IMR-90 (cell line): ENCODE data around the gene TFEB. TPM values are rescaled to one million over a fixed set of nuclear protein-coding genes. Genes with fewer than 3 reads are reported as not detected.

ENCODE experiments used
- ATAC-seq: fragments of 200-7000 bp; cut with Tn5 transposase; 2 replicates; pipeline ENCODE4 v1.9.1; 2020; ENCODE audit warnings: low read depth, mild to moderate bottlenecking, moderate library complexity
- BruUV-seq: library from RNA; stranded (reverse); fragments of 400-500 nt; replicated peaks from 2 replicates; lab custom pipeline; 2021; lab: Mats Ljungman, UMichigan
- CTCF ChIA-PET: fragments of 300-600 bp; formaldehyde crosslinking; extraction: SDS; loops from one replicate; lab custom pipeline; 2021; ENCODE audit warnings: antibody characterized with exemption; lab: Yijun Ruan, JAX
- POLR2A ChIA-PET: fragments of 300-600 bp; sonication (Branson Sonifier 250); formaldehyde crosslinking; loops from one replicate; lab custom pipeline; 2022; ENCODE audit warnings: antibody characterized with exemption; ENCODE audit not compliant: unreplicated experiment; lab: Charles Lee
- DNase-seq: peaks from one replicate; pipeline ENCODE4 v3.0.0; 2013
- H2AFZ ChIP-seq: replicated peaks from 2 replicates; pipeline ENCODE3; 2013; ENCODE audit warnings: low read length, mild to moderate bottlenecking; ENCODE audit not compliant: poor library complexity
- H2AK5ac ChIP-seq: 2 replicates; pipeline ENCODE4 v1.6.1; 2013; ENCODE audit warnings: low read depth, low read length, inconsistent platforms
- H2AK9ac ChIP-seq: replicated peaks from 2 replicates; pipeline ENCODE3; 2013; ENCODE audit warnings: mild to moderate bottlenecking, low read depth, low read length, moderate library complexity; ENCODE audit not compliant: poor library complexity
- H2BK120ac ChIP-seq: 2 replicates; pipeline ENCODE4 v1.6.1; 2013; ENCODE audit warnings: low read depth, low read length, inconsistent platforms
- H2BK15ac ChIP-seq: 3 replicates; pipeline ENCODE4 v1.6.1; 2013; ENCODE audit warnings: low read depth, low read length, inconsistent platforms
- H2BK20ac ChIP-seq: 2 replicates; pipeline ENCODE4 v1.6.1; 2013; ENCODE audit warnings: low read depth, mild to moderate bottlenecking, inconsistent platforms, low read length, moderate library complexity
- H2BK5ac ChIP-seq: 2 replicates; pipeline ENCODE4 v1.6.1; 2013; ENCODE audit warnings: mild to moderate bottlenecking, low read depth, low read length, inconsistent platforms; ENCODE audit not compliant: poor library complexity, severe bottlenecking
- H3K14ac ChIP-seq: replicated peaks from 2 replicates; pipeline ENCODE4 v1.6.1; 2013; ENCODE audit warnings: low read depth, low read length, inconsistent platforms
- H3K18ac ChIP-seq: 2 replicates; pipeline ENCODE4 v1.6.1; 2013; ENCODE audit warnings: low read depth, low read length, control low read depth
- H3K23ac ChIP-seq: 2 replicates; pipeline ENCODE4 v1.6.1; 2013; ENCODE audit warnings: low read depth, low read length, inconsistent platforms
- H3K27ac ChIP-seq: 2 replicates; pipeline ENCODE4 v1.5.1; 2013; ENCODE audit warnings: mild to moderate bottlenecking, control low read depth, low read length; ENCODE audit not compliant: insufficient read depth
- H3K27me3 ChIP-seq: 2 replicates; pipeline ENCODE4 v1.6.1; 2013; ENCODE audit warnings: low read length; ENCODE audit not compliant: control insufficient read depth, insufficient read depth
- H3K36me3 ChIP-seq: 2 replicates; pipeline ENCODE4 v1.6.1; 2013; ENCODE audit warnings: low read length, mixed read lengths; ENCODE audit not compliant: control insufficient read depth, insufficient read depth
- H3K4ac ChIP-seq: 2 replicates; pipeline ENCODE4 v1.6.1; 2013; ENCODE audit warnings: low read depth, low read length, inconsistent platforms
- H3K4me1 ChIP-seq: 2 replicates; pipeline ENCODE4 v1.6.1; 2013; ENCODE audit warnings: low read length, mixed read lengths; ENCODE audit not compliant: control insufficient read depth, insufficient read depth
- H3K4me2 ChIP-seq: 2 replicates; pipeline ENCODE4 v1.6.1; 2013; ENCODE audit warnings: low read depth, mild to moderate bottlenecking, control low read depth, low read length, moderate library complexity
- H3K4me3 ChIP-seq: 2 replicates; pipeline ENCODE4 v1.5.1; 2013; ENCODE audit warnings: low read depth, mild to moderate bottlenecking, control low read depth, low read length, moderate library complexity; ENCODE audit not compliant: insufficient read depth
- H3K56ac ChIP-seq: 2 replicates; pipeline ENCODE4 v1.6.1; 2013; ENCODE audit warnings: low read length, inconsistent platforms; ENCODE audit not compliant: insufficient read depth; ENCODE audit errors: extremely low read depth
- H3K79me1 ChIP-seq, 2 experiments: 2 replicates each; pipeline ENCODE4 v1.6.1; 2013; ENCODE audit warnings: low read length in 2 of 2, inconsistent platforms in 1 of 2, low read depth in 1 of 2
- H3K9ac ChIP-seq: 2 replicates; pipeline ENCODE4 v1.6.1; 2013; ENCODE audit warnings: low read depth, low read length, control low read depth
- H3K9me1 ChIP-seq: 2 replicates; pipeline ENCODE4 v1.6.1; 2013; ENCODE audit warnings: low read length, inconsistent platforms; ENCODE audit not compliant: insufficient read depth
- H3K9me3 ChIP-seq: 2 replicates; pipeline ENCODE4 v1.6.1; 2013; ENCODE audit warnings: low read length; ENCODE audit not compliant: control insufficient read depth, insufficient read depth
- H4K20me1 ChIP-seq: 2 replicates; pipeline ENCODE4 v1.6.1; 2013; ENCODE audit warnings: low read length, inconsistent platforms; ENCODE audit not compliant: insufficient read depth
- H4K5ac ChIP-seq: 2 replicates; pipeline ENCODE4 v1.6.1; 2013; ENCODE audit warnings: mild to moderate bottlenecking, low read depth, low read length, control low read depth
- H4K8ac ChIP-seq, 2 experiments: 2 replicates each; pipeline ENCODE4 v1.6.1; 2013; ENCODE audit warnings: low read depth in 2 of 2, low read length in 2 of 2, control low read depth in 1 of 2, inconsistent platforms in 1 of 2
- H4K91ac ChIP-seq: 2 replicates; pipeline ENCODE4 v1.6.1; 2013; ENCODE audit warnings: low read depth, low read length, inconsistent platforms; ENCODE audit not compliant: insufficient read depth
- BHLHE40 ChIP-seq: fragments of 150-350 bp; IDR thresholded peaks from 2 replicates; pipeline ENCODE4 v1.6.1; 2016; ENCODE audit warnings: mild to moderate bottlenecking, low read depth, low read length
- CEBPB ChIP-seq: IDR thresholded peaks from 2 replicates; pipeline ENCODE4 v1.6.1; 2012; ENCODE audit warnings: low read depth, low read length, improper control_type of control experiment
- CTCF ChIP-seq: conservative IDR thresholded peaks from 2 replicates; pipeline ENCODE4 v1.5.1; 2012; ENCODE audit warnings: mild to moderate bottlenecking, low read depth, low read length, improper control_type of control experiment
- FOS ChIP-seq: fragments of 150-350 bp; IDR thresholded peaks from 2 replicates; pipeline ENCODE4 v1.6.1; 2016; ENCODE audit warnings: low read depth, low read length
- MAFK ChIP-seq: IDR thresholded peaks from 2 replicates; pipeline ENCODE4 v1.6.1; 2012; ENCODE audit warnings: low read depth, low read length, improper control_type of control experiment
- MXI1 ChIP-seq: IDR thresholded peaks from 2 replicates; pipeline ENCODE4 v1.6.1; 2012; ENCODE audit warnings: low read depth, mild to moderate bottlenecking, low read length, moderate library complexity, borderline replicate concordance
- NFE2L2 ChIP-seq: fragments of 150-350 bp; IDR thresholded peaks from 2 replicates; pipeline ENCODE4 v1.6.1; 2016; ENCODE audit warnings: low read depth, mild to moderate bottlenecking, low read length
- POLR2A ChIP-seq: IDR thresholded peaks from 2 replicates; pipeline ENCODE4 v1.6.1; 2012; ENCODE audit warnings: mild to moderate bottlenecking, low read depth, low read length
- RAD21 ChIP-seq: IDR thresholded peaks from 2 replicates; pipeline ENCODE4 v1.6.1; 2012; ENCODE audit warnings: low read length, improper control_type of control experiment
- RCOR1 ChIP-seq: IDR thresholded peaks from 2 replicates; pipeline ENCODE4 v1.6.1; 2012; ENCODE audit warnings: mild to moderate bottlenecking, low read length, improper control_type of control experiment; ENCODE audit not compliant: insufficient replicate concordance
- RFX5 ChIP-seq: IDR thresholded peaks from 2 replicates; pipeline ENCODE4 v1.8.0; 2012; ENCODE audit warnings: low read depth, mild to moderate bottlenecking, low read length, moderate library complexity
- SMC3 ChIP-seq: fragments of 150-350 bp; IDR thresholded peaks from 2 replicates; pipeline ENCODE4 v1.6.1; 2016; ENCODE audit warnings: low read depth, mild to moderate bottlenecking, antibody characterized with exemption, low read length, moderate library complexity
- USF2 ChIP-seq: fragments of 150-350 bp; IDR thresholded peaks from 2 replicates; pipeline ENCODE4 v1.6.1; 2017; ENCODE audit warnings: mild to moderate bottlenecking, antibody characterized with exemption, low read length, low read depth
- WGBS, 2 experiments: methylation state at CpG; one replicate each; pipeline versions ENCODE4 v1.1.5 to v1.1.7; 2013; ENCODE audit warnings: missing lambda C conversion rate in 2 of 2; ENCODE audit not compliant: insufficient read length in 1 of 2; ENCODE audit errors: extremely low coverage in 2 of 2; 5-methylcytosine and 5-hydroxymethylcytosine counted together
- dilution Hi-C: fragments of 300-500 bp; cut with HindIII; formaldehyde crosslinking; loops from one replicate; pipeline ENCODE4 v1.14.3; 2018; ENCODE audit warnings: low sequenced_read_pairs; ENCODE audit not compliant: unreplicated experiment
- in situ Hi-C: fragments of 300-500 bp; cut with MboI; formaldehyde crosslinking; loops from 3 replicates; pipeline ENCODE4 v1.14.3; 2019; ENCODE audit warnings: low sequenced_read_pairs, inconsistent platforms, mixed read lengths
- intact Hi-C: fragments of 100-400 bp; cut with micrococcal nuclease; formaldehyde crosslinking; loops from 2 replicates; pipeline ENCODE4 v1.10.0; 2022
- polyA plus RNA-seq, 3 experiments: library from polyadenylated mRNA; depleted of rRNA; stranded (reverse); fragments of >200 nt; gene quantifications; 2 replicates each; pipeline ENCODE4 v1.2.3, GENCODE V29; 2012; ENCODE audit warnings: low replicate concordance in 1 of 3
- total RNA-seq: library from RNA; depleted of rRNA; stranded (reverse); fragments of >200 nt; gene quantifications from 2 replicates; pipeline ENCODE4 v1.2.3, GENCODE V29; 2012
- TF ChIP-seq, protein P1 (sequence below): fragments of 150-350 bp; IDR thresholded peaks from 2 replicates; pipeline ENCODE4 v1.6.1; 2016; ENCODE audit warnings: low read depth, mild to moderate bottlenecking, low read length, moderate library complexity, borderline replicate concordance

Gene TFEB
- total and polyA plus RNA-seq, 2 of the 4 experiments (the other 2 are of a cell fraction), result 4.5 to 4.9 TPM

DNA sequence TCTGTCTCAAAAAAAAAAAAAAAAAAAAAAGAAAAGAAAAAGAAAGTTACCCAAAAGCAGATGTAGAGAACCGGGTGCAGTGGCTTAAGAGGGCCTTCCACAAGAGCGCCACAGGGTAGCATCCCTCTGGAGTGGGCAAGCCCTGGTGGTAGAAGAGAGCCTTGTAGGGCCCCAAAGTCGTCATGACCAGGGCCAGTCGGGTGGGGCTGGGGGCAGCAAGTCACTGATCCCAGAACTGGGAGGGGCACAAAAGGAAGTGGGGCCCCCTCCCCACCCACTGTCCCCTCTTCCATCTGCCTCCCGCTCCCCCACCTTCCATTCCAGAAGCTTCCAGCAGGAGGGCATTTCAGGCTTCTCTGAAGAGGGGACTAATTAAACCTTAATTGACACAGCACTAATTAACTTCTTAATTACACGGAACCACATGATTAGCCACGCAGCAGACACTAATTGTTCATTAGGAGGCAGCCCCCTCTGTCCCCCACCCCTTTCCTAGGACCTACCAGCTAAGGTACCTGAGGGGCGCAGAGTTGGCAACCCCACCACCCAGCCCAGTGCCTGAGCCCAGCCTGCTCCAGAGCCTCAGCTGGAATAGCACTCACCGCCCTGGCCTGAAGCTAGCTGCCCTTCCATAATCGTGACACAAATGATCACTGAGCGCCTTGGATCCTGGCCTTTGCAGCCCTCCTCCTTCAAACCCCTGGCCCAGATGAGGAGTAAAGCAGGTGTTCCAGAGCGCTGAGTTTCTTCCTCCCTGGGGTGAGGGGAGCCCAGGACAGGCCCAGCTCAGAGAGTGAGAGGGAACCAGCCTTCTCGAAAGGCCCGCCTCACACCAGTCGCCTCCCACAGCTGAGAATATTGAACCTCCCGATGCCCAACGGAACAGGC lies 62.3 kb downstream of the TFEB start:
- H4K8ac ChIP-seq, result no peak overlapping the region
- dilution Hi-C loops (no loop called here), in situ Hi-C loops (no loop called here), intact Hi-C loops (no loop called here)
- H2BK120ac ChIP-seq, result no peak overlapping the region
- no peak overlapping the region for H2AFZ ChIP-seq
- H3K14ac ChIP-seq, result no peak overlapping the region
- H3K27ac ChIP-seq, result no peak overlapping the region
- H4K20me1 ChIP-seq, result no peaks in the 10 kb centered on the region
- H3K4me1 ChIP-seq, result no peaks in the 10 kb centered on the region
- 92% methylated on average over 5 of the region's 17 CpGs; no CpG with 5 or more reads in 1 of the 2 experiments for WGBS, 2 experiments
- H3K4me3 ChIP-seq, result no peak overlapping the region
- peaks cover 2% of the 10 kb centered on the region; the same call in 1 of the 2 replicates for H3K9me3 ChIP-seq
- TF ChIP-seq RFX5, result no peak
- TF ChIP-seq CTCF, result no peak
- no peak for TF ChIP-seq MXI1
- TF ChIP-seq NFE2L2, result no peak
- no peak for TF ChIP-seq BHLHE40
- no peak for TF ChIP-seq CEBPB
- no peak for TF ChIP-seq SMC3
- no peak for TF ChIP-seq MAFK
- no peak for TF ChIP-seq FOS
- no peak for TF ChIP-seq USF2
- no peak for TF ChIP-seq RCOR1
- TF ChIP-seq RAD21, result no peak
- TF ChIP-seq POLR2A, result no peak
- TF ChIP-seq, protein P1, sequence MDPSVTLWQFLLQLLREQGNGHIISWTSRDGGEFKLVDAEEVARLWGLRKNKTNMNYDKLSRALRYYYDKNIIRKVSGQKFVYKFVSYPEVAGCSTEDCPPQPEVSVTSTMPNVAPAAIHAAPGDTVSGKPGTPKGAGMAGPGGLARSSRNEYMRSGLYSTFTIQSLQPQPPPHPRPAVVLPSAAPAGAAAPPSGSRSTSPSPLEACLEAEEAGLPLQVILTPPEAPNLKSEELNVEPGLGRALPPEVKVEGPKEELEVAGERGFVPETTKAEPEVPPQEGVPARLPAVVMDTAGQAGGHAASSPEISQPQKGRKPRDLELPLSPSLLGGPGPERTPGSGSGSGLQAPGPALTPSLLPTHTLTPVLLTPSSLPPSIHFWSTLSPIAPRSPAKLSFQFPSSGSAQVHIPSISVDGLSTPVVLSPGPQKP, result no peak
- H3K9me1 ChIP-seq, result no peaks in the 10 kb centered on the region; the same call in 1 of the 2 replicates
- no peaks in the 10 kb centered on the region for H3K36me3 ChIP-seq
- no peak overlapping the region for H3K9ac ChIP-seq
- no peak overlapping the region for H2BK15ac ChIP-seq
- no peaks in the 10 kb centered on the region for H3K79me1 ChIP-seq
- H2AK5ac ChIP-seq, result no peak overlapping the region
- H3K56ac ChIP-seq, result no peak overlapping the region
- POLR2A ChIA-PET, result no interaction called here
- peaks cover 38% of the 10 kb centered on the region for H3K27me3 ChIP-seq
- no peak overlapping the region for H4K91ac ChIP-seq
- H3K18ac ChIP-seq, result no peak overlapping the region
- DNase-seq, result no peak
- H3K4me2 ChIP-seq, result no peak overlapping the region
- no peak overlapping the region for H3K23ac ChIP-seq
- no TSS peak for BruUV-seq
- H2AK9ac ChIP-seq, result no peak overlapping the region
- no peak overlapping the region for H4K5ac ChIP-seq
- no peak overlapping the region for H3K4ac ChIP-seq
- CTCF ChIA-PET, result no interaction called here
- H2BK20ac ChIP-seq, result no peak overlapping the region
- no peak for ATAC-seq
- H2BK5ac ChIP-seq, result no peak overlapping the region
